HG03442 (cell line): ENCODE results near the gene SNX24.
"Not testable (repeated sequence)": the region's sequence is repeated elsewhere in the genome, so short reads cannot be mapped to it uniquely, and the experiment has no call there.

ENCODE experiments used
- ATAC-seq: cut with Tn5 transposase; IDR thresholded peaks from one replicate; pipeline ENCODE4 v1.9.1; 2021; ENCODE audit warnings: mild to moderate bottlenecking, moderate library complexity; ENCODE audit not compliant: unreplicated experiment

Gene SNX24

DNA sequence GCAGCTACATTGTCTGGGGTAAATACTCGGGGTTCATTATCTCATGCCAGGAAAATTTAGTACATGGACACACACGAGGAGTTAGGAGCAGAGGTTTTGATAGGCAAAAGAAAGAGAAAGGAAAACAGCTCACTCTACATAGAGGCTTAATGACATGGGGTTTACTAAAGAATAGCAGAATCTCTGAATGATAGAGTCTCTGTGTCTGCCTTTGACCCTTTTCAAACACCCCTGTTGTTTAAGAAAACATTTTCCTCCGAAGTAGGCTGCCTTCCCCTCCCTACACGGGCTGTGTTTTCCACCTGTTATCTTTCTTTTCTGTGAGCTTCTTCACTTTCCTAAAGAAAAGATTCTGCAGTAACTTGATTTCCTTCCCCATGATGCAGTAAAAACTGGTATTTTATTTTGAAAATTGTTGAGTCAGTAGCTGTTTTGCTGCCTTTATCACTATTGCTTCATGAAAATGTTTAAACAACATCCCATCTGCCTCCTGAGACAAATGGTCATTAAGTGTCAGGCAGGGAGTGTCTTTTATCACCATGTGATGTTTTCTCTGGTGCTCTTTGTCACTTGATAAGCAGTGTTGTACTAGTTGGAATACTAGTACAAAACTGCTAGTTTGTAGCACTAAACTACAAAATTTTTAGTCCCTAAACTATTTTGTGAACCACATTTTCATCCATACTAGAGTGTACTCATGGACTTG lies 114.5 kb downstream of the SNX24 start:
- no peak for ATAC-seq

DNA sequence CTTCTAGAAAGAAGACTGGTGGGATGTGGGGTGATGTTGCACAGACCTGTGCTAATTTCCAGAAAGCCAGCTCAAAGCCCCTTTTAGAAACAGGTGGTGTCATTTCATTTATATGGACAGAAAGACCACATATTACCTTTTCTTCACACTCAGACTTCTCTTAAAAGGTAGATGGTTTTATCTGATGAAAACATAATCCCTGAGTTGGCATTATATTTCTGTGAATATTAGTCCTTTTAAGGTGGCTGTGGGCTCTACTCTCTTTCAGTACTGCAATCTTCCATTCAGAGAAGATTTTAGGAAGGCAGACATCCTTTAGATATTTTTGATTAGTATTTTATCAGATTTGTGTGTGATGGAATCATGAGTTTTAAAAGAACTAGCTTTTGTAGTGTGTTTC lies 117.9 kb downstream of the SNX24 start:
- ATAC-seq = no peak

DNA sequence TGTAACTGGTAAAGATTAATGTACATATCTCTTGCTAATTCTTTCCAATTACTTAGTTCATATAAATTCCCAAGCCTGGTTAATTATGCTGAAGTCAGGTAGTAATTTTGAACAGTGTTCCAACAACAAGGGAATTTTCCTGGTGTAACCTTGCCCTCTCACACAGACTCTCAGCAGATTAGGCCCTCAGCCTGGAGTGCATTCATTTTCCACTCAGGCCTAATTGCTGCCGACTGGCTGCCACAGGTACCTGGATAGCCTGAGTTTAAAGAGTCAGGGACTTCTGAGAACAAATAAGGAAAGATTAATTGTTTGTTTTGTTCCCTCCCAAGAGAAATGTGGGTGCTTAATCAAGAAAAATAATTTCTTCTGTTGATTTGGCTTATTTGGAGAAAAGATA lies 119.7 kb downstream of the SNX24 start:
- ATAC-seq = no peak

DNA sequence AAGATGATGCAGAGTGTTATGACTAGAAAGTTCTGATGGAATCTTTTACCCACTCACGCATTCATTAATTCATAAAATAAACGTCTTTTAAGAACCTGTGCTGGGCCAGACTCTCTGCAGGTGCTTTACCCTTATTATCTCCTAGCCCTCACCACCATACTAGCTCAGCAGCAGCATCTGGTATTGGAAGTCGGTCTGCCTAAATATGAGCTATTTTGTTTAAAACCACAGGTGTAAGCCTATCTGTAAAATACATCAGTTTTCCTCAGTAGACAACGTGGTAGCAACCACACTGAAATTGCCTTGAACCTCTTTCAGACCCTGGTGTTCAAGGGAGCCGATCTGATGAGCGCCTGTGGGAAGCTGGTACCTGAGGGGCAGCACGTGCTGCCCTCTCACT lies 121.7 kb downstream of the SNX24 start:
- peak; percentile 13 for ATAC-seq

DNA sequence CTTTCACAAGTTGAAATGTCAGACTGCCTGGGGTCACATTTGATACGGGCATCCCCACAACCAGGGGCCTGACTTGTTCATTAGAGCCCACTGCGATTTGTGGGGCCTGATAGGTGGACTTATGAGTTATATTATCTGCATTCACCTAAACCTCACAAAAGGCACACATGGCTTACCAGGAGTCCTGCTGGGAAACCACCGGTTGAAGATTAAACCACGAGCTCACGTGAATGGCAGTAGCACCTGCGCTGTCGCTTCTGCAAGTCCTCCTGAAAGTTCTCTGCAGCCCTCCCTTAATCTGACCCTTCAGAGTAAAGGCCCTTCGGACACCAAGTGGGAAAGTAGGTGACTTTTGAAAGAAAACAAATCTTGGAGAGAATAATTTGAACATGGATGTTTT lies 122.2 kb downstream of the SNX24 start:
- peak; percentile 85 for ATAC-seq

DNA sequence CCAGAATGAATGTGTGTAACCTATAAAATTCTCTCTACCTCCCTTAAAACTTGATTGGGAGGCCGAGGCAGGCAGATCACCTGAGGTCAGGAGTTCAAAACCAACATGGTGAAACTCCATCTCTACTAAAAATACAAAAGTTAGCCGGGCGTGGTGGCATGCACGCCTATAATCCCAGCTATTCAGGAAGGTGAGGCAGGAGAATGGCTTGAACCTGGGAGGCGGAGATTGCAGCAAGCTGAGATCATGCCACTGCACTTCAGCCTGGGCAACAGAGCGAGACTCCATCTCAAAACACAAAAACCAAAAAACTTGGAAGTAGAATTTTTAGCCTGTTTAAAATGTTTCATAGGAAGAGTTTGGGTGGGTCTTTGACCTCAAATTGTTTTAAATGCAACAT lies 122.6 kb downstream of the SNX24 start:
- ATAC-seq = not testable (repeated sequence)

DNA sequence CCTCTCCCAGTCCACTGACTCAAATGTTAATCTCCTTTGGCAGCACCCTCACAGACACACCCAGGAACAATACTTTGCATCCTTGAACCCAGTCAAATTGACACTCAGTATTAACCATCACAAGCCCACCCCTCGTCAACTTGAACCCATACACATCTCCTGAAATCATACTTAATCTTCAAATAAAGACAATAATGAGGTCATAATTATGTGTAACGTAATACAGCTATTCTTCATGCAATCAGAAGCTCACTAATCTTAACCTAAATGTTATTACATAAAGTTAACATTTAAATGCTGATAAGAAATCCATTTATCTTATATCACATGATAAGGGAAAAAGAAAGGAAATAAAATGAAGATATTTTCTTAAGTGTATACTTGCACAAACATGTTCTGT lies 125.9 kb downstream of the SNX24 start:
- no peak for ATAC-seq

DNA sequence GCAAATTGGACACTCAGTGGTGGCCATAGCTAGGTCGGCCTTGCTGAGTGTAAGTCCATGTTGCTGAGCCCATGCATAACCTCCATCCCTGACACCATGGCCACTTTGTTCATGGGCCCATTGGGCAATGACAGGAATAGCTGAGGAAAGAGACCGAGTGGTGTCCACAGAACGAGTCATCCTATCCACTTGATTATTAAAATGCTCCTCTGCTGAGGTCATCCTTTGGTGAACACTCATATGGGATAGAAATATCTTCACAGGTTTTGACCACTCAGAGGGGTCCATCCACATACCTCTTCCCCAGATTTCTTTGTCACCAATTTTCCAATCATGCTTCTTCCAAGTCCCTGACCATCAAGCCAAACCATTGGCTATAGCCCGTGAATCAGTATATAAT lies 127.5 kb downstream of the SNX24 start:
- ATAC-seq = no peak

DNA sequence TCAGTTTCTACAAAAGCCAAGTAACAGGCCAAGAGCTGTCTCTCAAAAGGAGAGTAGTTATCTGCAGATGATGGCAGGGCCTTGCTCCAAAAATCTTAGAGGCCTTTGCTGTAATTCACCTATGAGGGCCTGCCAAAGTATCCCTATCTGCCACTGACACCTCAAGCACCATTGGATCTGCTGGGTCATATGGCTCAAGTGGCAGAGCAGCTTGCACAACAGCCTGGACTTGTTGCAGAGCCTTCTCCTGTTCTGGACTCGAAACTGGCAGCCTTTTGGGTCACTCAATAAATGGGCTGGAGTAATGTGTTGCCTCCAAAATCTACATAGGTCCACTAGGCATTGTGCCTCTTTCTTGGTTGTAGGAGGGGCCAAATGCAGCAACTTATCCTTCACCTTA lies 128.3 kb downstream of the SNX24 start:
- ATAC-seq = not testable (repeated sequence)

DNA sequence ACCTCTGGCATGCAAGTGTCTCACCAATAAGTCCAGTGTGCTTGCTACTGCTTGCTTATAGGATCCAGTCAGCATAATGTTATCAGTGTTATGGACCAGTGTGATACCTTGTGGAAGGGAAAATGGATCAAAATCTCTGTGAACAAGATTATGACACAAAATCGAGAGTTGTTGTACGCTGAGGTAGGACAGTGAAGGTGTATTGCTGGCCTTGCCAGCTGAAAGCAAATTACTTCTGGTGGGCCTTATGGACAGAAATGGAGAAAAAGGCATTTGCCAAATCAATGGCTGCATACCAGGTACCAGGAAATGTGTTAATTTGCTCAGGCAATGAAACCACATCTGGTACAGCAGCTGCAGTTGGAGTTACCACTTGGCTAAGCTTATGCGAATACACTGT lies 128.8 kb downstream of the SNX24 start:
- not testable (repeated sequence) for ATAC-seq

DNA sequence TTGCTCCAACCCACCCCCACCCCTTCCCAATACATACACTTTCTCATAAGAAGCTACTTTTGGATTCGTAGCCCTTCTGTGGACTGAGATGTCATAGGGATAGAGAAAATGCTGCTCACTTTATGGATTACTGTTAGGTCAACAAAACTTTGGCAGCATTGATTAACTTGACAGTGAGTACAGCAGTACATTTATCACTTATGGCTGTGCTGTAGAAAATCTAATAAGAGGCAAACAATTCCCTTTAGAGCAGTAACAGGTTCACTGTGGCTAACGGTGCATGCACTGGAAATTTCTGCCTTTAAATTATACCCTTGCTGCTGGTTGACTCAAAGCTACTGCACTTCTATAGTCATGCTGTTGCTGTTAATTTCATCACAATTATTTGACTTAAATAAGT lies 131.9 kb downstream of the SNX24 start:
- ATAC-seq = no peak

DNA sequence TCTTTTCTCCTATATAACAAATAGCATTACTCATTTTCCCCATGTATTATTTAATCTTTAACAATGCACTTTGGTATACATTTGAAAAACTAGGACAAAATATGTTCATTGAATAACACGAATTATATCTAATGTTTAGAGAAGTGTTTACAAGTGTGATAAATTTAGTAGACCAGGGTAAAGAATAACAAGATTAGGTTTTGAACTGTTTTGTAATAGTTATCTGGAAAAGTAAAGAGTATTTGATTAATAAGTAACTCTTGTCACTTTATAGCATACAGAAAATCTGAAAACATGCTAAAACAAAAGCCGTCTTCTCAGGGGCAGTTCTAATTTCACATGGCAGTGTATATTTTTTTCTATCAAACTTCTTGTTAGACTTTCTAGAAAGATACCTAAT lies 132.7 kb downstream of the SNX24 start:
- ATAC-seq = no peak

DNA sequence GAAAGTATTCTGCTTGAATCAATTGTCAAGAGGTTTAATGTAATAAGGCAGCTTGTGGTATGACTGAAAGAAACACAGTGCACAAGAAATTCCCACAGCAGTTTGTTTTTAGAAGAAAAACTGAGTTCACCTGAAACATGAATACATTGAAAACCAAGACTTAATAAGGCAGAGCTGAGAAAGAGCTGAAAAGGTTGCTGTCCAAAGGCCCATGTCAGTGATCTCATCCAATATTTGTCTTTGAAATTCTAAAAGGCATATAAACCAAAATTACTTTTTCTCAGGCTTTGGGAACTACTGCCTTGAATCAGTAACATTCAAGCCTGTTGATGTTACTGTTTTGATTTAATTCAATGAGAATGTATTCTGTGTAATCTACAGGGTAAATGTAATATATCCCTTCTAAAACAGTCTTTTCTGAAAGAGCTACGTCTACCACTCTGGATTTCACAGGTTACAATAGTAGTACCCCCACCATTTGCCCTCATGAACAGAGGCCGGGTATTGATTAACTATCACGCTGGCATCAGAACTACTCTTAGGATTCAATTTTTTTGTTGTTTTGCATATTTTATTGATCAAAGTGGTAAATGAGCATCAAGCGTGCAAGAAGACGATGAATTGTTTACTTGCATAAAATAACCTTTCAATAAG lies 133.4 kb downstream of the SNX24 start:
- ATAC-seq = no peak

DNA sequence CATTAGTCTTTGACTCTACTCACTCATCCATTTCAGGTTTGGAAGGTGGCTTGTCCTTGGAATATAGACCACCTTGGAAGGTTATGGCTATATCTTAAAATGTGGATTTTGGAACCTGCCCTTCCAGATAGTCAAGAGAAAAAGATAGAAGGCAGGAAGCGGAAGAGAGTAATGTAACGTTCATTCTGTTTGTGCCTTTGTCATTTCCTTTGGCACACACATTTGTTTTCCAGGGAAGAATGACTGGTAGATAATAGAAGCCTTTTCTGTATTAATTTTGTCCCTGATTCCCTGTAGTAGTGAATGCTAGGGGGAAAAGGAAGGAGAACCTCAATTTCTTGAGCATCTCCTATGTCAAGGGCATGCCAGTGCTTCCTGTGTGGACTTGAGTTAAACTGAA lies 136.4 kb downstream of the SNX24 start:
- ATAC-seq = no peak

DNA sequence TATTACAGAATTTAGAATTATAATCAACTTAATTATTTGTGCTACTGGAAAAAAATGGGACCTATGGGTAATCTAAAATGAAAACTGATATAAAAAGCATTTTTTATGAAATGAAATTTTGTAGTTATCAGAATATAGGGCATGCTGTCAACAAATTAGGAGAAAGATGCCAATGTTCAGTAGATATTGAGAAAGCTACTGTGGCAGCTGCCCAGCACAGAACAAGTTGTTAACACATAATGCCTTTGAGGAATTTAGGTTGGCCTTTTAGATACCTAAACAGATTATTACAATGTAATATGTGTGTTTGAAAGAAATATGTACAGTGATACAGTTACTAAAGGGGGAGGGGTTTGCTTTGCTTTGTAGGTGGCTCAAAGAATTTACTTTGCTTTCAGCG lies 137.0 kb downstream of the SNX24 start:
- ATAC-seq = no peak

DNA sequence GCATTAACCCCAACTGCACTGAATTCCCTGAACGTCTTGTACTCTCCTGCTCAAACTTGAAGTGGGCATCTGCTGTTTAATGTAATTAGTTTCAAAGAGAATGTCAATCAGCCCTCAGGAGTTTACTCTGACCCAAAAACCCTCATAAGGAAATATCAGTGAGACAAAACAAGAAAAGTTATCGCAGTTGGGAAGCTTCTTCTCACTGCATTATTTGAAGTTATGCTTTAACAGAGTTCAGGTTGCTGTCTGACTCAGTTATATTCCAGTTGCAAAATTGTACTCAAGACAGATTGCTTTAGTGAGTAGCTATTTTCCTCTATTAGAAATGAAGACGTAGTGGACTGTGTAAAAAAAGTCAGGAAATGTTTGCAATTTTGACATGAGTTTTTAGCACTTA lies 139.0 kb downstream of the SNX24 start:
- no peak for ATAC-seq

DNA sequence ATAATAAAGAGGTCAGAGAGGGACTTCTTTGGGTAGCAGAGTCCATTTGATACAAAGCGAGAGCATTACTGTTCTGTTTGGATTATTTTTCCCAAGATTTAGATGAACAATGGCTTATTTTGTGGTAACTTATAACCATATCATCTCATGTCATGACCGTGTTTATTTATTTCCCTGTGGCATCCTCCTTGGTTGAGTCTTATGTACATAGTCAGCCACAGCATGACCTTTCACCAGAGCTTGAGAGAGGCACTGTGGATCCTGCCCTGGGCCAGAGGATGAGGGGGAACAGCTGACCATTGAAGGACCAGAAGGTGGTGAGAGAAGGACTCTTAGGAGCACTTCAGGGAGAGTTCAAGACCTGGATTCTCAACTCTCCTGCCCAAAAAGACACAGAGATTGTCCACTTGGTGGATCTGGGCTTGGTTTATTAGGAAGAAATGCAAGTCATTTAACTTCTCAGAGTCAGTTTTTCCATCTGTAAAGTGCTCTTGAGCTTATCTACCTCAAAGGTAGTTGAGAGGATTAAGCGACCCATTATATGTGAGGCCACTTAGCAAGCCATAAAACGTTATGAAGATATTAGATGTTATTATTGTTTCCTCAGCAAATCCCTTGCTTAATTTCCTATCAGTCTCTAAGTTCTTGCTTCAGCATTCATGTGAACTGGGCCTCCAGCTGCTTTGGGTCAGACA lies 139.7 kb downstream of the SNX24 start:
- ATAC-seq = no peak

DNA sequence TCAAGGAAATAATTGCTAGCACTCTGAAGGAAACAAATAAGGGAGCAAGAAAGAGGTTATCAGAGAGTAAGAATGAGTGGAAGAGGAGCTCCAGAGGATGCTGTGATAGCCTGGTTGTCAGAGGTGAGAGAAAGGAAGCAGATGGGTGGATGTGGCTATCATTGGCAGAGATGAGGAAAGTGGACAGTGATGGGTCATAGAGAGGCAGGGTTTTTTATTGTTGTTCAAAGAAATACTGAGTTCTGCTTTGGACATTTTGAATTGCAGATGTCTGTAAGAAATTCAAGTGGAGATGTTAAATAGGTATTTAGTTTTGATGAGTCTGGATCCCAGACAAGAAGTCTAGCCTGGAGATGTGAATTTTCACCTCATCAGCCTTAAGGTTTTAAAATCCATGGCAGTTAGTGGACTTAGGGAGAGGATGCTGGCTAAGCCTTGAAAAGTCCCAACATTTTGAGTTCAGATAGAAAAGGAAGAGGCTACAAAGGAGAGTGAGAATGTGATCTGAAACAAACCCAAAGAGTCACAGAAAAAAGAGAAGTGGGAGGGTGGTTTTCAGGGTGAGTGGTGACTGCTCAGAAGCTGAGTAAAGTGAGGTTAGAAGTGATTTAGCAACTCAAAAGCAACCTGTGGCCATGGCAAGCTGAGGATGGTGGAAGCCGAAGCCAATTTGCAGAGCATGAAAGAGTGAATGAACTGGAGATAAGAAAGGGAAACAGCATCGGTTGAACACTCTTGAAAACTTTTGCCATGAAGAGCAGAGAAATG lies 140.7 kb downstream of the SNX24 start:
- peak; percentile 98 for ATAC-seq

DNA sequence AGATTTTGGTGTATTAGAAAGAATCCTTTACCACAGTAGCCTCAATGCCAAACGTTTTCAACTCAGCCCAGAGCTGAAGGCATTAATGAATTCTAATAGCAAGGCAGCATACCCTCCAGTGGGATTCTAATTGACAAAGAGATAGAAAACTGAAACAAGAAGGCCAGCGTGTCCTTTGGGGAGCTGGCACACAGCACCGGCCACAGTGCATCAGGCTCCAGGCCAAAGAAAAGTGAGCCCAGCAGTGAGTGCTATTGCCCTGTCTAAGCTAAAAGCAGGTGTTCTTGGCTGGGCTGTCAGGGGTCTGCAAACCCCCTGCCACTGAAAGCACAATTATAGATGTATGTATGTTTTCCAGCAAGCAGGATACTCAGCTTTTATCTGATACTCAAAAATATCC lies 150.7 kb downstream of the SNX24 start:
- ATAC-seq = no peak

DNA sequence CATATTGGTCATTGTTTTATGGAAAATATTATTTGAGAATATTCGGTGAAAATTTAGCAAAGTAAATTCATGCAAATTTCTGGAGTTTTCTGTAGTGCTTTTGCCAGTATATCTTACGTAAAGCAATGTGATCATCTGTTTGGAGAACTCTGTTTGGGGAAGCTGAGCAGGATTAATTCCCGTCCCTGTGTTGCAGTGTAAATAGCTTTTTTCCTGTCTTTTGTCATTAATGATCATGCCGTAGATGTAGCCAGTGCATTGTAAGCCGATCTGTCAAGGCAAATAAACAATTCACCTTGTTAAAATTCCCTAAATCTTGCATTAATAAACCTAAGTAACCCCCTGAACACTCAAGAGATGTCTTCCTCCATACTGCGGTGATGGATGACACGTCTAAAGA lies 151.9 kb downstream of the SNX24 start:
- ATAC-seq = no peak

DNA sequence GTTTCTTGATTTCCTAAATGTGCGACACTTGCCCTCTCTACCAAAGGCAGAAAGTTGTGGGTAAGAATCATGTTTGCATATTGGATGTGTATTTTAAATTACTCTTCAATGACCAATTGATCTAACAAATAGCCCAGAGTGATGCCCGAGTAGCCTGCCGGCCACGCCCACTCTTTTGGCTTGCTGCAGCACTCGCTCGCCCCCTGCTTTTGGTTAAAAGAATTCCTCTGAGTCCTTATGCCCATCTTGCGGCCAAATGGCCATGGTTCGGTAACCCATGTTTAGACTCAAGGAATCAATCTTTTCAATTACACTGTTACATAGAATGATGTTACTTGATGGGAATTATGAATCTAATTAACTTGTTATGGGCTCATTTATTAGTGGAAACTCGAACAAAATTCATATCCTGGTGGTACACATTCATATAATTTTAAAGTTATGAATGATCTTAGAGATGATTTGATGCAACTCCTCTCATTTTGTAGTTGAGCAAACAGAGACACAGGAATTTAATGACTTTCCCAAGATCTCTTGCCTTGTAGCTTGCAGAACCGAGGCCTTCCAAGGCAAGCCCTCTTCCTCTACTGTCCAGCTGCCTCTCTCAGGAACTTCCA lies 154.6 kb downstream of the SNX24 start:
- peak; percentile 93 for ATAC-seq
